Glutamatergic neuron (in vitro differentiated cells): ENCODE data around the gene C19orf73. TPM values are rescaled to one million over a fixed set of nuclear protein-coding genes. Genes with fewer than 3 reads are reported as not detected.
A peak's percentile ranks its signal among the peaks of the same experiment; 100 is the strongest.
"Not testable (repeated sequence)": the region's sequence is repeated elsewhere in the genome, so short reads cannot be mapped to it uniquely, and the experiment has no call there.

ENCODE experiments used
- DNase-seq: peaks from one replicate; pipeline ENCODE4 v3.0.0; 2022
- H3K27ac Mint-ChIP-seq: one replicate; pipeline ENCODE4 v1.8.0; 2020; ENCODE audit warnings: mild to moderate bottlenecking, mixed read lengths, inconsistent platforms; ENCODE audit not compliant: unreplicated experiment
- H3K27me3 Mint-ChIP-seq: one replicate; pipeline ENCODE4 v1.8.0; 2020; ENCODE audit warnings: mild to moderate bottlenecking, moderate library complexity, mixed read lengths, inconsistent platforms; ENCODE audit not compliant: unreplicated experiment
- H3K36me3 Mint-ChIP-seq: one replicate; pipeline ENCODE4 v1.8.0; 2020; ENCODE audit warnings: mild to moderate bottlenecking, mixed read lengths, inconsistent platforms; ENCODE audit not compliant: unreplicated experiment
- H3K4me1 Mint-ChIP-seq: one replicate; pipeline ENCODE4 v1.8.0; 2020; ENCODE audit warnings: mild to moderate bottlenecking, low read depth, mixed read lengths, inconsistent platforms; ENCODE audit not compliant: unreplicated experiment
- H3K4me3 Mint-ChIP-seq: one replicate; pipeline ENCODE4 v1.8.0; 2020; ENCODE audit warnings: mild to moderate bottlenecking, mixed read lengths, inconsistent platforms; ENCODE audit not compliant: unreplicated experiment
- H3K9me3 Mint-ChIP-seq: one replicate; pipeline ENCODE4 v1.8.0; 2020; ENCODE audit warnings: mild to moderate bottlenecking, moderate library complexity, mixed read lengths, inconsistent platforms; ENCODE audit not compliant: unreplicated experiment
- CTCF ChIP-seq: fragments of 200-600 bp; sonication (generic); IDR thresholded peaks from one replicate; pipeline ENCODE4 v1.5.0; 2021; ENCODE audit not compliant: partially characterized antibody, unreplicated experiment
- total RNA-seq: library from RNA; stranded (reverse); fragmentation: NEBNext Ultra II Directional; extraction: Animal tissue kit (Norgen Biotek cat#: 25700); gene quantifications from one replicate; pipeline ENCODE4 v1.2.1, GENCODE V29; 2021; ENCODE audit not compliant: unreplicated experiment

The C19orf73 gene
- total RNA-seq, 1 donor from 2014 or later: 3.2 TPM

- H3K27me3 Mint-ChIP-seq: peaks cover 14% of the 10 kb centered on the region
- peak overlapping the region; percentile 53 for H3K27ac Mint-ChIP-seq
- H3K4me1 Mint-ChIP-seq: peaks cover 11% of the 10 kb centered on the region
- no peak for TF ChIP-seq CTCF
- no peak for DNase-seq
- H3K36me3 Mint-ChIP-seq: peaks cover 6% of the 10 kb centered on the region
- peak overlapping the region; percentile 67 for H3K4me3 Mint-ChIP-seq
- H3K9me3 Mint-ChIP-seq: peaks cover 9% of the 10 kb centered on the region
Observed at GRCh38 chr19:49128545-49129237, 9.7 kb upstream of the C19orf73 start.

DNA sequence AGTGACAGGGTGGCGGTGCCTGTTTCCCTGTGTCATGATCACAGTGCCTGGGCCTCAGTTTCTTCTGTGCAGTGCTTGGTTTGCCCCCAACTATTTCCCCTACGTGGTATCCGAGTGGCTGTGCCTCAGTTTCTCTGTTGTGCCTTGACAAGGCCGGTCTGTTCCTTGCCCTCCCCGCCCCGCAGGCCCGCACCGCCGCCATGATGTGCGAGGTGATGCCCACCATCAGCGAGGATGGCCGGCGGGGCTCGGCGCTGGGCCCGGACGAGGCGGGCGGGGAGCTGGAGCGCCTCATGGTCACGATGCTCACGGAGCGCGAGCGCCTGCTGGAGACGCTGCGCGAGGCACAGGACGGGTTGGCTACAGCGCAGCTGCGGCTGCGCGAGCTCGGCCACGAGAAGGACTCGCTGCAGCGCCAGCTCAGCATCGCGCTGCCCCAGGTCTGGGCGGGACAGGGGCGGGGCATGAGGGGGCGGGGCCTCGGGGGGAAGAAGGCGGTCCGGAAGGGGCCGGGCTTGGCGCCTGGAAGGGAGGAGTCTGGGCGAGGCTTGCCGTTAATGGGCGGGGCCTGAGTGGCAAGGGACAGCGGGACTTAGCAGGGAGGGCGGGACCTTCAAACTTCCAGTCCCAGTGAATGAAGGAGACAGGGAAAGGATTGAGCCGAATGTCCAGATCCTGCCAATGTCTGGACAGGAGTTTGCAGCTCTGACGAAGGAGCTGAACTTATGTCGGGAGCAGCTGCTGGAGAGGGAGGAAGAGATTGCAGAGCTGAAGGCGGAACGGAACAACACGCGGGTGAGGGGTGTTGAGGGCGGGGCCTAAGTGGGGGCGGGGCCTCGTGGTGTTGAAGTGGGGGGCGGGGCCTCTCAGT, 9.0 kb upstream of the C19orf73 start:
- peaks cover 6% of the 10 kb centered on the region for H3K36me3 Mint-ChIP-seq
- peaks cover 13% of the 10 kb centered on the region for H3K4me1 Mint-ChIP-seq
- peak overlapping the region; percentile 83 for H3K4me3 Mint-ChIP-seq
- peak; percentile 97 for DNase-seq
- no peak for TF ChIP-seq CTCF
- peaks cover 15% of the 10 kb centered on the region for H3K27me3 Mint-ChIP-seq
- peak overlapping the region; percentile 56 for H3K27ac Mint-ChIP-seq
- peaks cover 7% of the 10 kb centered on the region for H3K9me3 Mint-ChIP-seq

GRCh38 chr19:49127225-49127624, 8.3 kb upstream of the C19orf73 start:
- DNase-seq, H3K27ac Mint-ChIP-seq, H3K36me3 Mint-ChIP-seq, H3K9me3 Mint-ChIP-seq: not testable (repeated sequence)
- H3K27me3 Mint-ChIP-seq: peaks cover 13% of the 10 kb centered on the region
- peak overlapping the region; percentile 25 for H3K4me3 Mint-ChIP-seq
- H3K4me1 Mint-ChIP-seq: peaks cover 13% of the 10 kb centered on the region

DNA sequence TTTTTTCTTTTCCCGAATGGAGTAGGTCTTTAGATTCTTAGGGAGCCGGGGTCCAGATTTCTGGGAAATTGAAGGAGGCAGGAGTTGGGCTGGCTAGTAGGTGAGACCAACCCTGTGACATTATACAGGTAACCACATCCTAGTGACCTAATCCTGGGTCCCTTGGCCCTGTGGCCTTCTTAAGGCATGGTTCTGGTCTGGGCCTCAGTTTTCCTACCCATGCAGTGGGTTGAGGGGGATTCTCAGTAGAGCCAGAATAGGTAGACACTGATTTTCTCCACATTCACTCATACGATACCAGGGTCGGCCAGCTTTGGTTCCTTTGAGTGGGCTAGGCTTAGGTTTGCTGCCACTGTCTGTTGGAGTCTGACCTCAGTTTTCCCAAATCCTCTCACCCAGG, 7.6 kb upstream of the C19orf73 start:
- Mint-ChIP-seq H3K27me3 (peaks cover 13% of the 10 kb centered on the region), H3K9me3 (peaks cover 9% of the 10 kb centered on the region), H3K4me3 (no peak overlapping the region), H3K4me1 (peaks cover 13% of the 10 kb centered on the region), H3K36me3 (peaks cover 6% of the 10 kb centered on the region), H3K27ac (no peak overlapping the region)
- no peak for DNase-seq
- TF ChIP-seq CTCF: no peak

DNA sequence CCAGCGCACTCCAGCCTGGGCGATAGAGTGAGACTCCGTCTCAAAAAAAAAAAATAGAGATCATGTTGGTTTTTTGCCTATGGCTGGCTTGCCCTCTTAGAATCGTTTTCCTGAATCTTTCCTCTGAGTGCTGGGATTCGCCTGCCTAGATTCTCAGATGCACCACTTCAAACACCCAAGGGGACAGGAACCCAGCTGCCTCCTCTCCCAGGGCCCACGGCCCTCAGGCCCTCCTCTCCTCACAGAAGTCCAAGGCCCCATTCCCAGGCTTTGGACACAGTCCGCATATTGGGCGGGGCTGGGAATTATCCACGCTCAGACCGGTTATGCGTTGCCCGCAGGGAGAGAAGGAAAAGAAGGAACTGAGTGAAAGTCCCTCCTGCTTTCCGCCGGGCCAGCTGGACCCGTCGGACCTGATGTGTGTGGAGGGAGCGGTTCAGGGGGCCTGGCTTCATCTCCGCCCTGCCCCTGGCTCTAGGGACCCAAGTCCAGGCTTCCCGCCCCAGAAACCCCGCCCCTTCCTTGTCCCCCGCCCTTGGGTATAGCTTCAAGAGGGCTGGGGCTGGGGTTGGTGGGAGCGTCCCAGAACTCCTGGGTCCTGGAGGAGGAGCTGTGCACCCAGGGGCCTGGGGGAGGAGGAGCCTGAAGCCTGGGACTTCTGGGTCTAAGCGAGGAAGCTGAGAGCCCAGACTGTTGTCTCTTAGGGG, 6.2 kb upstream of the C19orf73 start:
- peak; percentile 66 for DNase-seq
- peaks cover 9% of the 10 kb centered on the region for H3K9me3 Mint-ChIP-seq
- peak overlapping the region; percentile 83 for H3K4me3 Mint-ChIP-seq
- peaks cover 20% of the 10 kb centered on the region for H3K27me3 Mint-ChIP-seq
- peaks cover 18% of the 10 kb centered on the region for H3K4me1 Mint-ChIP-seq
- H3K27ac Mint-ChIP-seq: peak overlapping the region; percentile 92
- H3K36me3 Mint-ChIP-seq: peaks cover 12% of the 10 kb centered on the region
- TF ChIP-seq CTCF: no peak

GRCh38 chr19:49123285-49123684, 4.3 kb upstream of the C19orf73 start:
- DNase-seq, H3K27ac Mint-ChIP-seq, H3K9me3 Mint-ChIP-seq, H3K4me3 Mint-ChIP-seq, H3K36me3 Mint-ChIP-seq: not testable (repeated sequence)
- peaks cover 12% of the 10 kb centered on the region for H3K27me3 Mint-ChIP-seq
- peaks cover 15% of the 10 kb centered on the region for H3K4me1 Mint-ChIP-seq

- H3K4me3 Mint-ChIP-seq, H3K27ac Mint-ChIP-seq, H3K36me3 Mint-ChIP-seq, DNase-seq, H3K9me3 Mint-ChIP-seq: not testable (repeated sequence)
- H3K4me1 Mint-ChIP-seq: peaks cover 23% of the 10 kb centered on the region
- H3K27me3 Mint-ChIP-seq: peaks cover 18% of the 10 kb centered on the region
Observed at GRCh38 chr19:49121841-49122240, 2.9 kb upstream of the C19orf73 start.
